ENCODE results near the gene TMEFF2. TPM values are rescaled to one million over a fixed set of nuclear protein-coding genes. Genes with fewer than 3 reads are reported as not detected.

The TMEFF2 gene
- total and polyA plus RNA-seq, 2 of the 8 experiments (the other 6 are each of a cell fraction or from before 2014, with no cell fraction given) = 0.91 to 3.7 TPM

DNA sequence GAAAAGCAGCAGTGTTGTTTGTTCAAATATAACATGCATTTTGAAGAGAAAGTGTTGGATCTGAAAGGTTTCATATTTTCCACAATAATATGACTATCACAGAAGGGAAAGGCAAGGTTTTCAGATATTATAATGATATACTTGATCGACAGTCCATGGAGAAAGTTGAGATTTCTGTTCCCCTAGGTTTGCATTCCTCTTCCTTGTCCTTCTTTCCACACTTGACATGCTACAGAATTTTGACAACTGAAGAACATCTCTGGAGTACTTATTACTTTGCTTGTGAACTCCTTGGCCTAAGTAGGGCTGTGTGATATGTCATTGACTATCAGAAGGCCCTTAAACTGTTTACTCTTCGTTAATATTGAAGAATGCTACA is 46.5 kb downstream of the TMEFF2 start:
- no peaks in the 10 kb centered on the region for H3K9me3 ChIP-seq (ENCODE audit: insufficient read depth in 2 of 2, low read depth in 1 of 2, low read length in 1 of 2)
- no peaks in the 10 kb centered on the region for H3K79me1 ChIP-seq (ENCODE audit: low read depth, low read length)
- DNase-seq (ENCODE audit: low read depth in 1 of 2, low spot score in 2 of 2) (no peak), FAIRE-seq (no peak)
- no peak overlapping the region for H3K4me3 ChIP-seq (ENCODE audit: extremely low read depth in 1 of 4, insufficient read depth in 2 of 4, low read depth in 3 of 4, low read length in 4 of 4)
- no peaks in the 10 kb centered on the region for H3K4me1 ChIP-seq (replicated peaks in 1 of 4; ENCODE audit: control insufficient read depth in 3 of 4, insufficient read depth in 4 of 4, low read length in 3 of 4)
- H4K91ac ChIP-seq (replicated peaks; ENCODE audit: insufficient read length, low read length) = no peak overlapping the region
- H4K8ac ChIP-seq (ENCODE audit: extremely low read depth, insufficient read depth, low read length) = no peak overlapping the region
- no peak overlapping the region for H3K4me2 ChIP-seq (ENCODE audit: insufficient read depth in 1 of 2, low read depth in 2 of 2, low read length in 2 of 2)
- no peak overlapping the region for H2BK120ac ChIP-seq (replicated peaks; ENCODE audit: low read depth, low read length)
- H4K5ac ChIP-seq (ENCODE audit: insufficient read length, low read depth, low read length) = no peak overlapping the region
- H3K36me3 ChIP-seq (ENCODE audit: control insufficient read depth in 2 of 4, insufficient read depth in 4 of 4, low read length in 3 of 4) = no peaks in the 10 kb centered on the region
- no peak overlapping the region for H3K14ac ChIP-seq (ENCODE audit: insufficient read length)
- no peaks in the 10 kb centered on the region for H3K23me2 ChIP-seq (ENCODE audit: low read depth, low read length)
- no peak overlapping the region for H2BK12ac ChIP-seq (ENCODE audit: low read depth, low read length)
- no peak overlapping the region for H2BK15ac ChIP-seq (ENCODE audit: low read length)
- H3K27me3 ChIP-seq (replicated peaks in 1 of 4; ENCODE audit: control insufficient read depth in 3 of 4, extremely low read depth in 1 of 4, insufficient read depth in 3 of 4, low read length in 3 of 4) = no peaks in the 10 kb centered on the region
- no peak overlapping the region for H3K56ac ChIP-seq (replicated peaks; ENCODE audit: insufficient read length, low read depth, low read length)
- H3K18ac ChIP-seq (ENCODE audit: extremely low read depth, low read length) = no peak overlapping the region
- no peak overlapping the region for H2BK20ac ChIP-seq (ENCODE audit: low read length)
- TF ChIP-seq SRF (IDR thresholded peaks at IDR 0.05; ENCODE audit: low read depth, low read length) (no peak), CBX8 (IDR thresholded peaks at IDR 0.05; ENCODE audit: borderline replicate concordance, low read depth, low read length) (no peak)
- H3K9ac ChIP-seq (replicated peaks in 1 of 4; ENCODE audit: extremely low read depth in 1 of 4, low read depth in 3 of 4, low read length in 3 of 4) = no peak overlapping the region
- H3K4ac ChIP-seq (replicated peaks; ENCODE audit: insufficient read length, low read depth, low read length) = no peak overlapping the region
- H3K27ac ChIP-seq (ENCODE audit: low read depth, low read length) = no peak overlapping the region
- no peaks in the 10 kb centered on the region for H3K79me2 ChIP-seq (ENCODE audit: control insufficient read depth in 1 of 2, insufficient read depth in 2 of 2, low read length in 2 of 2)
- whole genome bisulfite sequencing, 2 experiments (ENCODE audit: extremely low coverage in 1 of 2, insufficient coverage in 1 of 2, insufficient read length in 1 of 2, insufficient replicate concordance in 2 of 2, low coverage in 1 of 2, low lambda C conversion rate in 2 of 2, missing lambda C conversion rate in 1 of 2) = 87% methylated on average over 2 of the region's 2 CpGs; no CpG with 5 or more reads in 1 of the 2 experiments
- CTCF ChIA-PET (ENCODE audit: partially characterized antibody) = interaction anchor here (0.9 to 1.4 kb wide), 4 partner anchors 12 to 459 kb away, joined by 3 to 5 read pairs (median 4); partner anchors contain the start of gene TMEFF2
- H4K20me1 ChIP-seq (replicated peaks in 1 of 2; ENCODE audit: control insufficient read depth in 1 of 2, insufficient read depth in 2 of 2, low read length in 2 of 2) = no peaks in the 10 kb centered on the region
- no peak overlapping the region for H2AK5ac ChIP-seq (ENCODE audit: low read depth, low read length)
- H2AFZ ChIP-seq (ENCODE audit: low read length) = no peak overlapping the region
- no peak overlapping the region for H2BK5ac ChIP-seq (ENCODE audit: low read depth, low read length)
- H3K23ac ChIP-seq (ENCODE audit: insufficient read length) = no peak overlapping the region
- POLR2A ChIA-PET (ENCODE audit: partially characterized antibody) = no interaction called here

Data from H1 (cell line).